GM10266 (cell line): ENCODE measurements around the gene SESN1.

Source experiments
- DNase-seq: peaks from one replicate; pipeline ENCODE4 v3.0.0; 2012; ENCODE audit errors: extremely low spot score
- CTCF ChIP-seq: IDR thresholded peaks from 2 replicates; pipeline ENCODE4 v1.5.1; 2012; ENCODE audit warnings: mild to moderate bottlenecking, low read depth; ENCODE audit not compliant: control insufficient read depth, insufficient read depth; ENCODE audit errors: missing control alignments

Gene SESN1

GRCh38 chr6:109050447-109051102 is 44.1 kb downstream of the SESN1 start:
- TF ChIP-seq CTCF = no peak
- DNase-seq = no peak

- no peak for DNase-seq
- no peak for TF ChIP-seq CTCF
Measured at GRCh38 chr6:109050012-109050411, 44.6 kb downstream of the SESN1 start.

GRCh38 chr6:109048670-109049415 is 45.8 kb downstream of the SESN1 start:
- no peak for DNase-seq
- TF ChIP-seq CTCF = no peak

GRCh38 chr6:109048176-109048575 is 46.5 kb downstream of the SESN1 start:
- TF ChIP-seq CTCF = no peak
- DNase-seq = no peak

- TF ChIP-seq CTCF = no peak
Measured at GRCh38 chr6:109045493-109045892, 49.2 kb downstream of the SESN1 start.

GRCh38 chr6:109039795-109040194 is 54.9 kb downstream of the SESN1 start:
- no peak for DNase-seq
- TF ChIP-seq CTCF = no peak

More at GRCh38 chr6:109045493-109045892, 49.2 kb downstream of the SESN1 start:
- DNase-seq = no peak

- no peak for DNase-seq
- no peak for TF ChIP-seq CTCF
Measured at GRCh38 chr6:109038837-109039398, 55.7 kb downstream of the SESN1 start.
